NCI-H187 treated with DMSO at 0.1 percent for 48 hours (cell line): Measurements from ENCODE around the gene MXD3.
"Not testable (repeated sequence)": the region's sequence is repeated elsewhere in the genome, so short reads cannot be mapped to it uniquely, and the experiment has no call there.

ENCODE experiments used
- DNase-seq: peaks from one replicate; lab custom pipeline; 2025; lab: John Stamatoyannopoulos, UW

Gene MXD3

DNA sequence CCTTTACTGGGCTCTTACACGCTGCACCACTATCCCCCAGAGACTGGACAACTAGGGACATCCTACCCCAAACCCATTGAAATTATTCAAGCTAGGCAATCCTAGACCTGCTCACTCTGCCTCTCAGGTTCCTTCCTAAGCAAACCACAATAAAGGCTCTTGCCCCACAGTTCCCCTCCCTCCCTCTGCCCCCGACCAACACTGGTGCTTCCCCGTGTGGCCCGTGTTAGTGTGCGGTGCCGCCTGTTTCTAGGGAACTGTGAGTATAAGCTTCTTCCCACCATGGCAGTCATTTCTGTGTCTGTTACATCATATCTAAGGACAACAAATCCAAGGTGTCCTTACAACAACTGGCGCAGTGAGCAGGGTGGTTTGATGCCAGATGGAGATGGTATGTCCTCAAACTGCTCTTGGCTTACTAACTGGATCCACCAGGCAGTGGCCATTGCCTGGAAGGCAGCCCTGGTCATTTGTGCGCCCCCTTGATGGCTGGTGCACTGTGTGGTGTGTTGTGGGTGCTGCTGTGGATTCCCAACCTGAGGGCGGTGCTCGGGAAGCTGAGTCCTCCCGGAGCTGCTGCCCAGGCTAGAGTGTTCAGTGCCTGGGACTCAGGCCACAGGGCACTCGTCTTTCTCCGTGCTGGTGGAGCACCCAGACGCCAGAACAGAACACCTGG, 8.4 kb upstream of the MXD3 start:
- DNase-seq, result no peak

GRCh38 chr5:177317959-177318377, 6.3 kb upstream of the MXD3 start:
- no peak for DNase-seq

DNA sequence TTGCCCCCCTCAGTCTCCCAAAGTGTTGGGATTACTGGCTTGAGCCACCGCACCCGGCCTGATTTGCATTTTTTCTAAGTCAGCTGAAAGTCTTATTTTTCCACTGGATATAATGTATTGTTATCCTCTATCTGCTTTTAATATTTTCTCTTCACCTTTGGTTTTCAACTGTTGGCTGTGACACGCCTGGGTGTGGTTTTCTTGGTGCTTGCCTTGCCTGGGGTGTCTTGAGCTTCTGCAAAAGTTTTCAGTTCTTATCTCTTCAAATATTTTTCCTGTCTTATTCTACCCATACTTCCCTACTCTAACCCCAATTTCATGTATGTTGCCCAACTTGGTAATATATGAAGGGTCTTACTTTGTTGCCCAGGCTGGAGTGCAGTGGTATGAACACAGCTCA, 4.3 kb upstream of the MXD3 start:
- DNase-seq, result no peak

GRCh38 chr5:177315411-177315810, 3.7 kb upstream of the MXD3 start:
- no peak for DNase-seq

GRCh38 chr5:177314376-177315342, 3.0 kb upstream of the MXD3 start:
- DNase-seq, result no peak

DNA sequence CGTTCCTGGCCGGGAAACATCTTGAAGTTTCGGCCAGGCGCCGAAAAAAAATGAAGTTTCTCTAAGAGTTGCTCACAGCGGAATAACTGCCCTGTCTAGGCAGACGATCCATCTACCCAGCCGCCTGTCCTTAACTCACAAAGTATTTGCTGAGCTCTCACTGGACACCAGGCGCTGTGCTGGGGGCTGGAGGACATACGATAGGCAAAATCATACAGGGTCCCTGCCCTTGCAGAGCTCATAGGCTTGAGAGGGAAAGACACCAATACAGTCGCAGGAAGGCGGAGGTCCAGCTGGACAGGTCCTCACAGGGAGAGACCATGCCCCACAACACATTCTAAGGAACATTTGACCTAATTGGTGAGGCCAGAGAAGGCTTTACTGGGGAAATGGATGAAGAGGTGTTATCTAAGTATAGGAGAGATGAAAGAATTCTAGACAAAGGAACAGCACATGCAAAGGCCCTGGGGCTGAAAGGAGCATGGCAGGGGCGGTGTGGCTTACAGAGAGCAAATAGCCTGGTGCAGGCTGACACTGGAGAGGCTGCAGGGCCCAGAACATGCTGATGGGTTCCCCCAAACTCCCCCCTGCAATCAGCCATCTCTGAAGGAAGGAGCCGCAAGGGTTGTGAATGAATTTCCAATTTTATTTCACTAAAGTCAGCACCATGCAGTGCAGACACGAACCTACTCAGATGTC, 2.0 kb upstream of the MXD3 start:
- DNase-seq, result no peak

DNA sequence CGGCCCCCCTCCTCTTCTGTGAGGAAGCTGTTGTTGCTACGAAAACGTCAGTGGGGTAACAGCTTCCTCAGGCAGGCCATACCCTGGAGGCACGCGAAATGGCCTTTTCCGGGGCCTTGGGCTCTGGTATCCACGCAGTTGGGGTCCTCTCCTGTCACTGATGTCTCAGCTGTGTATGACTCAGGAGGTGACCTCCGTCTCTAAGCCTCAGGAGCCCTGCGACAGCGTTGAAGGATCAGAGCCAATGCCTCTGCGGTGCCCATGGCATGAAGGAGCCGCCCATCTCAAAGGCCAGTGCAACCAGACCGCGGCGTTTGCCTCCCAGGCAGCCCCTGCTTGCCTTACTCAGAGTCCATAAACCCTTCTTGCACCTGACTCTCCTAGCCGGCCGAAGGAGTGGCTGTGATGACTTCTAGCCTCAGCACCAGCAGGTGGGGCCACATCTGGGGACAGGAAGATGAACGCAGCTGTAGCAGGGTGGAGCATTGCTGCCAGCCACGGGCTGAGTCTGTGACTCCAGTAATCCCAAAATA, 1.0 kb upstream of the MXD3 start:
- peak; percentile 7 for DNase-seq

DNA sequence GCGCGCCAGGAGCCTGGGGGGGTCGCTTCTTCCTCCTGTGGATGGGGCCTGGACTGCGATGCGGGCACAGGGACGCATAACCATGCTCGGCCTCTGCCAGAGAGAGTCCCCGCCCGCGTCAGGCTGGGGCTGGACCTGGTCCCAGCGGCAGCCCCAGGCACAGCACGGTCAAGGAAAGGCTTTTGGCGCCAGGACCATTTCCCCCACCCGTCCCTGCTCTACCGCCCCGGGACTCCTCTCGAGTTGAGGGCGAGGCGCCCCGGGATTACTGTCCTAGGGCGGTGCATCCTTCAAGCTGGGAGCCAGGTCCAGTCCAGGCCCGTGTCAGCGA, 341 bp downstream of the MXD3 start:
- DNase-seq, result no peak

DNA sequence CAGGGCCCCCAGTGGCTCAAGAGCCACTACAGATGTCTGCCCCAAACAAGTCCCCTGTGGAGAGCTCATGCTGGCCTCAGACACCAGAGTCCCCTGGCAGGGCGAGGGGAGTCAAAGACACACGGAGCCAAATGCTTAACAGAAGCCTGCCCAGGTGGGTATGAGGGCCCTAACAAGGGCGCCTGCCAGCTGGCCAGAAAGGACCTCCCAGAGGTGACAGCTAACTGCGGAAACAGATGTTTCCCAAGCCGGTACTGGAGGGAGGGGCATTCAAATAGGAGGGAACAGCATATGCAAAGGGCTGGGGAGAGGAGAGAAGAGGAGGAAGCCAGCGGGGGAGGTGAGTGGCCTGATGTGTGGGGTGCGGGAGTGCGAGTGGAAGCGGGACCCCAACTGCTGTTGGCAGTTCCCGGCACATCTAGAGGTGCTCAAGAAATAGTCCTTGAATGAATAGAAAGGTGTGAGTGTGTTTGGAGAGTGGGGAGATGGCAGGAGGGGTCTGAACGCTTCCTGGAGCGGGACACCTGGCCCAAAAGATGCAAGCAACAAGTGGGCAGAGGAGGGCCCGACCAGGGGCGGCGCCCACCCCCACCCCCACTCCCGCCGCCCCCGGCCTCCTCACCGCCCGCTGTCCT, 824 bp downstream of the MXD3 start:
- DNase-seq, result no peak

- no peak for DNase-seq
These were observed 1.4 kb downstream of the MXD3 start for GRCh38 chr5:177310332-177310731.

- DNase-seq, result peak; percentile 3
These were observed 2.1 kb downstream of the MXD3 start for GRCh38 chr5:177309351-177310191.

- no peak for DNase-seq
These were observed 3.0 kb downstream of the MXD3 start for GRCh38 chr5:177308740-177309139.

DNA sequence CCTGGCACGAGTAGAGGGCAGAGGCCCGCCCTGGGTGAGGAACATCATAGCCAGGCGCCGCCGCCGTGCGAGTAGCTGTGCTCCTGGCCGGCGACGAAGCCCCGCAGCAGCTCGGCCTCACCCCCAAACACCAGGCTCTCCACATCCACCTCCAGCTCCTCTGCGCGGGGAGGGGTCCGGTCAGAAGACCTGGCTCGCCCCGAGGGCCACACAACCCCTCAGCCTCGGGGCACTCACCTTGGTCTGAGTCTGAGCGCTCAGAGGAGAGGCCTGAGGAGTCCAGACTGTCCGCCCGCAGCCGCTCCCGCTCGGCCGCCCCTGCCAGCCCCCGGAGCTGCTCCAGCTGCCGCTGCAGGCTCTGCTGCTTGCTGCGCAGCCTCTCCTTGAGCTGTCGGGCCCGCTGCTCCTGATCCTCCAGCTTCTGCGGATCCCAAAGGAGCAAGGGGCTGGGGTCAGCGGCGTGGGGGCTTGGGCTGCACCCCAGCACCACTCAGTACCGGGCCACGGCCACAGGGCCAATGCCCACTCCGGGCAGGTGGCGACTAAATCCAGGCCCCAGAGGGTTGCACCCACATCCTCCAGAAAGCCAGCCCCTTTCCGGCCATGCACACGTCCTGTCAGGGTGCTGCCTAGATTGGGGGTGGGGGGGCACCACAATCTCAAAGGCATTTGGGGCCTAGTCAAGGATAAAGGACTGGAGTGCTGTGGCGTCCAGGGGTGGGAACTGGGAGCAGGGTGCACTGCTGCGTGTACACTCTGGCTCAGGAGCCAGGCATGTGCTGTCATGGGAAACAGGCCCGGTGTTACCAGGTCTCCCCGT, 3.9 kb downstream of the MXD3 start:
- DNase-seq, result no peak

- no peak for DNase-seq
These were observed 4.8 kb downstream of the MXD3 start for GRCh38 chr5:177306674-177307543.

GRCh38 chr5:177306103-177306640, 5.5 kb downstream of the MXD3 start:
- not testable (repeated sequence) for DNase-seq

DNA sequence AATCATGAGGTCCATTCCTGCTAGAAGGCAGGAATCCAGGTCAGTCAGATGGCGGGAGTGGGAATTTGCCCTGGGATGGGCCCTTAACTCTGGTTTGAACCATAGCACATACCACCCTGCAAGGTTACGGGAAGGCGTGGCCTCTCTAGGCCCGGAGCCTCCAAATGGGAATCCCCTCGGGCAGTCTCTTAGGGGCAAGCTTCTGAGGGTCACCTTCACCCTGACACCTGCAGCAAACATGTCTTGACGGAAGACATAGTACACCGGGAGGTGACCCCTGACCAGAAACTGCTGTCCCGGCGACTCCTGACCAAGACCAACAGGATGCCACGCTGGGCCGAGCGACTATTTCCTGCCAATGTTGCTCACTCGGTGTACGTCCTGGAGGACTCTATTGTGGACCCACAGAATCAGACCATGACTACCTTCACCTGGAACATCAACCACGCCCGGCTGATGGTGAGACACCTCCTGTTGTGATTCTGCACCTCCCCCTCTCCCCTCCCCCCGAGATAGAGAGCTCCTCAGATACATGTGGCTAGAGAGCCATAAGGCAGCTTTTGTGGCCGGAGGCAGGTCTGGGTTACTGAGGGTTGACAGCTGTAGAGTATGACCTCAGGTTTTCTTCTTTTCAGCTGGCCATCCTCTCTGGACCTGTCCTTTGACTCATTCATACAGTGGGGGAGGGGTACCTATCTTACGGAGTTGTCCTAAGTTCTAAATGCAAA, 7.1 kb downstream of the MXD3 start:
- no peak for DNase-seq

- DNase-seq, result no peak
These were observed 7.7 kb downstream of the MXD3 start for GRCh38 chr5:177303925-177304391.
